HG02840 (cell line): ENCODE measurements around the gene MSANTD1.

ENCODE experiments used
- ATAC-seq: cut with Tn5 transposase; IDR thresholded peaks from one replicate; pipeline ENCODE4 v1.9.1; 2021; ENCODE audit warnings: mild to moderate bottlenecking, moderate library complexity, moderate number of reproducible peaks; ENCODE audit not compliant: unreplicated experiment, low FRiP score

Gene MSANTD1

GRCh38 chr4:3248811-3249661 is at the start of gene MSANTD1:
Gene MSANTD1 (plus strand): TSS chr4:3249159. CDS start chr4:3249223, 64 bp downstream.
- ATAC-seq = no peak

DNA sequence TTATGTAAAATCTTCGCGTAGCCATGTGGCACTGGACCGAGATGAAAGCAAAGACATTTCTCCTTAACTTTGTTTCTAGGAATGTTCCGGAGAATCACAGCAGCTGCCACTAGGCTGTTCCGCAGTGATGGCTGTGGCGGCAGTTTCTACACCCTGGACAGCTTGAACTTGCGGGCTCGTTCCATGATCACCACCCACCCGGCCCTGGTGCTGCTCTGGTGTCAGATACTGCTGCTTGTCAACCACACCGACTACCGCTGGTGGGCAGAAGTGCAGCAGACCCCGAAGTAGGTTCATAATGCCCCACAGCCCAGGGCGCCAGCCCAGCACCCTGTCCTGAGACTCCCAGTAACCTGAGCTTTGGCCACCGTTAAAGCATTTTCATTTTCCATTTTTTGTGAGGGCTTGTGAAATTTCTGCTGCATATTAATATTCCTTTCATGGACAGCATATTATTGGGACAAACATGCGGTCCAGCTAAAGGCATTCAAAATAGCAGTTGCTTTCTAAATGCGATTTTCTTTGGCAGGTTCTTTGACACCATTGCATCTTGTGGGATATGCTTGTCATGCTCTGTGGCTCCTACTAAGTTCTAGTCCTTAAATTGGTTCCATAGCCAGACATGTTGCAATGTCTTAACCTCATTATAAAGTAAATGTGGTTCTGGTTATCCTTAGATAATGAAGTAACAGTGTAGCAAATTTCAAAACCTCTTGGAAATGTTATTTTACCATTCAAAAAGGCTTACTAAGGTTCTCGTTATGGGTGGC is 49.1 kb upstream of the MSANTD1 start:
- no peak for ATAC-seq

GRCh38 chr4:3200423-3201090 is 48.4 kb upstream of the MSANTD1 start:
- no peak for ATAC-seq

DNA sequence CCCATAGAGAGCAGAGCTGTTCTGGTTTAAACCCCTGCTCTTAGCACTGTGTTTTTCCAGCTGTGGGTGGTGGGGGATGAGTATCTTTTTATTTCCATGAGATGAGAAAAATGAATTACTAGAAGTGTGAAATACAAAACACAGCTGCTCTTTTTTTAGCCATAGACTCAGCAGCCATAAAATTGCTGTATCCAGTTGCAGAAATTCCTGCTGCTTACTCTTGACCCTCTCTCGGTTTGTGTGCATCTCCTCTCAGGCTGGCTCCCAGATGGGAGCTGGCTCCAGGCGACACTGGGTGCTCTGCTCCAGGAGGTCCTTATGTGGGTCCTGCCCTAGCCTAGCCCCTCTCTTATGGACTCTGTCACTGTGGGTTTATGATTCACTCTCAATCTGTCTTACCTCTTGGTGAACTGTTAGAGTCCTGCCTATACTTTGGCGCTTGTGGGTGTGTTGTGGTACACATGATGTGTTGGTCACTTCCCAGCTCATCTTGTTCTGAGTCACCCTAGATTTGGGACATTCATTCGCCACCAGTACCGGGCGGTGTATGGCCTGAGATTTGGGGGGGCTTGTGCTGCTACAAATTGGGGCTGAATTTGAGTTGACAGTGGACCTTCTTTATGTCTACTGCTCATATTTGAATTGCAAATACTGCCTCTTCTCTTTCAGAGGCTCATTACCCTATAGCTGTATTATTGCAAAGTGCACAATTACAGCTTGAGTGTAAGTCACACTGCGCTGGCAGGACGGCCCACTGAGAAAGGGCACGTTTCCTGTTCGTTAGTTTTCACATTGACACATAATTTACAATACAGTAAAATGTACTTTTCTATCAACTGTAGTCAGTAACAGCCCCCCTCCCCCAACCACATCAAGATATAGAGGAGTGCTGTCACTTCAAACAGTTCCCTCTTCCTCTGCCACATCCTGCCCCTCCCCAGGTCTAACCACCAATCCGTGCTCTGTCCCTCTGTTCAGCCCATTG is 46.9 kb upstream of the MSANTD1 start:
- no peak for ATAC-seq

- ATAC-seq = no peak
These were observed 45.8 kb upstream of the MSANTD1 start for GRCh38 chr4:3202836-3203820.

DNA sequence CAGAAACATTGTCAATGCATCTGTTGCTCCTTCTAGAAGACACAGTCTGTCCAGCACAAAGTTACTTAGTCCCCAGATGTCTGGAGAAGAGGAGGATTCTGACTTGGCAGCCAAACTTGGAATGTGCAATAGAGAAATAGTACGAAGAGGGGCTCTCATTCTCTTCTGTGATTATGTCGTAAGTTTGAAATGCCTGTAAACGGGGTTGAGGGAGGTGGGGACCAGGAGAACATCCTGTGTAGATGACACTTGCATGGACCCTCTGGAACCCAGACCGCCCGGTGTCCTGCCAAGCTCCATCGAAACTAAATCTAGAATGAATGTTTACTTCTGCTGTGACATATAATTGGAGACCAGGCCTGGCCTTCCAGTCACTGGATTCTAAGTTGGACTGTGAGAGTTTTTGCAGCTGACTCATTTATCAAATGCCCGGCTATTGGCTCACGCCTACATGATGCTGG is 45.0 kb upstream of the MSANTD1 start:
- no peak for ATAC-seq

DNA sequence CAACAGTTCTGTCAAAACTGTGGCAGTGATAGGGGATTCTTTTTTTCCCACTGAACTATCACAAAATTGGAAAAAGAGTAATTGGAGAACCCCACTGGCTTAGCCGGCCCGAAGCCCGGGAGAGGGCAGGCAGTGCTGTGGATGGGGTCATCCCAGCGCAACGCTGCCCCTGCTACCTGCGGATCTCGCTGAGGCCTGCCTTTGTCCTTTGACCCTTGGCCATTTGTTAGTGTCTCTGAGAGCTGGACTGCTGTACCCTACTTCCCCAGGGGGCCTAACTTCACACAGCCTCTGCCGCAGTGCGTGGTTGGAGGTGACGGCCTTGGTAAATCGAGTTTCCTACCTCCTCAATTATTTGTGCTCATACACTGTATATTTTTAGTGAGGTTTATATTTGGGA is 43.0 kb upstream of the MSANTD1 start:
- ATAC-seq = no peak

GRCh38 chr4:3206439-3207100 is 42.4 kb upstream of the MSANTD1 start:
- no peak for ATAC-seq

- no peak for ATAC-seq
These were observed 41.4 kb upstream of the MSANTD1 start for GRCh38 chr4:3207531-3208037.

DNA sequence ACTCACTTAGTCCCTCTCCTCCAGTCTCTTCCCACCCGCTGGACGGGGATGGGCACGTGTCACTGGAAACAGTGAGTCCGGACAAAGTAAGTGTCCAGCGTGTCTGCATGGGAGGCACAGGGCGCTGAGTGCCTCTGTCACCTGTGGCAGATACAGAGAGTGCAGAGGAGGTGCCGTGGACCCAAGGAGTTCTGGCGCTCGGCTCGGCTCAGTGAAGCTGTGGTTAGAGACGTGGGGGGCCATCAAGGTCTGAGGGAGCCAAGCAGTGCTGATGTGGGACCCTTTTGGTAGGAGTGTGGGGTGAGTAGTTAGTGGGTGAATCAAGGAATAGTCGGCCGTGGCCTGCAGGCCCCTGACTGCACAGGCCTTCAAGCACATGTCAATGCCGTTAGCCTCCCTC is 40.1 kb upstream of the MSANTD1 start:
- ATAC-seq = no peak

- no peak for ATAC-seq
These were observed 39.2 kb upstream of the MSANTD1 start for GRCh38 chr4:3209551-3210325.

GRCh38 chr4:3210467-3210866 is 38.5 kb upstream of the MSANTD1 start:
- no peak for ATAC-seq

- ATAC-seq = no peak
These were observed 37.1 kb upstream of the MSANTD1 start for GRCh38 chr4:3211866-3212265.

GRCh38 chr4:3212391-3213105 is 36.4 kb upstream of the MSANTD1 start:
- ATAC-seq = no peak

DNA sequence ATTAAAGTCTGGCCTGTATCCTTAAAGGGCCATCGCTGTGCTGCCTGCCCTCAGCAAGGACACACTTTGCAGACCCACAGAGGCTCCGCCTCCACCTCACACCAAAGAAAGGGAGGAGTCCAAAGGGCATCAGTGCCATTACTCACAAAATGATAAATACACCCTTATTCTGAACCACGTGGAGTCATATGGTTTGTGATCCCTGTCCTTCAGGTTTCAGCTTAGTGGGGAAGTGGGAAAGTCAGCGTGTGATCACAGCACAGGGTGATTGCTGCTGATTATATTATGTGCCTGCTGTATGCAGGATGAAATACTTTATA is 35.9 kb upstream of the MSANTD1 start:
- no peak for ATAC-seq

DNA sequence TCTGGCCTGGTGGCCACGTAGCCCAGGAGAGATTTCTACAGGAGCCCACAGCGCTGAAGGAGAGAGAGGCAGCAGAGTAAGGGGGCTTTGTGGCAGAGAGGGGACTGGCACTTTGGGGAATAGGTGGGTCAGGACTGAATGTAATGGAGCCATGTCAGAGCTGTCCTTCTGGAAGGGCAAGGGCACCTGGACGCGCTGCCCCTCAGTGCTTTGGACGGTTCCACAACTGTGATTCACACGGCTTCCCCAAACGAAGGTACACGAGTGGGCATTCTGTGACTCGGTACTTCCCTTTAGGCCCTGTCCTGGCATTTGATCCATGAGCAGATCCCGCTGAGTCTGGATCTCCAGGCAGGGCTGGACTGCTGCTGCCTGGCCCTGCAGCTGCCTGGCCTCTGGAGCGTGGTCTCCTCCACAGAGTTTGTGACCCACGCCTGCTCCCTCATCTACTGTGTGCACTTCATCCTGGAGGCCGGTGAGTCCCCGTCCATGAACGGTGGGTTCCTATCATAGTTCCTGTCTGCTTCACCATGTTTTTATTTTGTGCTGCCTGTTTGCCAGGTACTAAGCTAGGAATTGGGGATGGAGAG is 35.2 kb upstream of the MSANTD1 start:
- ATAC-seq = no peak
